SK-N-SH (cell line): ENCODE measurements around the gene ZNF785. TPM values are rescaled to one million over a fixed set of nuclear protein-coding genes. Genes with fewer than 3 reads are reported as not detected.

Experiments used
- CTCF ChIA-PET: fragments of 300-600, 350-600 bp; formaldehyde crosslinking; extraction: SDS; loops from one replicate; lab custom pipeline; 2021; lab: Yijun Ruan, JAX
- POLR2A ChIA-PET: fragments of 350-600 bp; sonication (Branson Sonifier 250); formaldehyde crosslinking; extraction: SDS; loops from one replicate; lab custom pipeline; 2020; ENCODE audit warnings: antibody characterized with exemption, inconsistent platforms; lab: Yijun Ruan, JAX
- DNase-seq: peaks from one replicate; pipeline ENCODE4 v3.0.0; 2012
- H2AFZ ChIP-seq: fragments of 200-600 bp; sonication (generic); 2 replicates; pipeline ENCODE4 v1.8.1; 2016; ENCODE audit warnings: antibody characterized with exemption, mild to moderate bottlenecking, low read depth
- H3F3A ChIP-seq: fragments of 200-600 bp; sonication (generic); replicated peaks from 2 replicates; pipeline ENCODE3; 2016; ENCODE audit warnings: antibody characterized with exemption, mild to moderate bottlenecking; ENCODE audit not compliant: insufficient read depth
- H3K27ac ChIP-seq, 2 experiments: fragments of 200-500 bp in 1 of 2; fragments of 200-600 bp in 1 of 2; sonication (Bioruptor generic) in 1 of 2; sonication (generic), shearing (Covaris generic) in 1 of 2; 2 replicates each; pipeline versions ENCODE4 v1.5.1 to v1.6.1; 2014 to 2016; ENCODE audit warnings: low read depth in 2 of 2, inconsistent platforms in 1 of 2, low read length in 1 of 2, mild to moderate bottlenecking in 1 of 2, mixed read lengths in 1 of 2
- H3K27me3 ChIP-seq: fragments of 200-600 bp; sonication (generic), shearing (Covaris generic); 2 replicates; pipeline ENCODE4 v1.6.1; 2016; ENCODE audit warnings: mixed run types; ENCODE audit not compliant: insufficient read depth
- H3K36me3 ChIP-seq, 2 experiments: fragments of 200-500 bp in 1 of 2; fragments of 200-600 bp in 1 of 2; sonication (Bioruptor generic) in 1 of 2; sonication (generic) in 1 of 2; replicated peaks in 1 of 2; 2 replicates each; pipeline versions ENCODE3 to v1.5.1; 2014 to 2016; ENCODE audit warnings: low read length in 1 of 2, mild to moderate bottlenecking in 1 of 2; ENCODE audit not compliant: insufficient read depth in 2 of 2, control insufficient read depth in 1 of 2
- H3K4me1 ChIP-seq, 2 experiments: fragments of 200-500 bp in 1 of 2; fragments of 200-600 bp in 1 of 2; sonication (Bioruptor generic) in 1 of 2; sonication (generic), shearing (Covaris generic) in 1 of 2; 2 replicates each; pipeline versions ENCODE4 v1.5.1 to v1.6.1; 2014 to 2016; ENCODE audit warnings: low read depth in 1 of 2, low read length in 1 of 2, mixed run types in 1 of 2; ENCODE audit not compliant: insufficient read depth in 2 of 2, control insufficient read depth in 1 of 2
- H3K4me2 ChIP-seq: fragments of 200-600 bp; sonication (generic), shearing (Covaris generic); 2 replicates; pipeline ENCODE4 v1.6.1; 2017; ENCODE audit warnings: mixed run types
- H3K4me3 ChIP-seq, 2 experiments: fragments of 200-500 bp in 1 of 2; fragments of 200-600 bp in 1 of 2; sonication (Bioruptor generic) in 1 of 2; sonication (generic), shearing (Covaris generic) in 1 of 2; 2 replicates each; pipeline versions ENCODE4 v1.5.1 to v1.8.1; 2014 to 2016; ENCODE audit warnings: low read depth in 2 of 2, inconsistent platforms in 1 of 2, low read length in 1 of 2, mild to moderate bottlenecking in 1 of 2, mixed read lengths in 1 of 2, moderate library complexity in 1 of 2
- H3K79me2 ChIP-seq: fragments of 200-600 bp; sonication (generic); 2 replicates; pipeline ENCODE4 v1.8.1; 2017; ENCODE audit warnings: mild to moderate bottlenecking; ENCODE audit not compliant: insufficient read depth
- H3K9ac ChIP-seq: fragments of 200-600 bp; sonication (generic); 2 replicates; pipeline ENCODE4 v1.6.1; 2017; ENCODE audit warnings: mixed run types
- H3K9me2 ChIP-seq: fragments of 200-600 bp; sonication (generic); 2 replicates; pipeline ENCODE4 v1.6.1; 2017; ENCODE audit warnings: mixed run types
- H3K9me3 ChIP-seq: fragments of 200-600 bp; sonication (generic); 2 replicates; pipeline ENCODE4 v1.6.1; 2017; ENCODE audit warnings: mixed run types, mild to moderate bottlenecking, moderate library complexity
- H4K20me1 ChIP-seq: fragments of 200-600 bp; sonication (generic); 2 replicates; pipeline ENCODE4 v1.6.1; 2017; ENCODE audit warnings: mild to moderate bottlenecking, mixed run types; ENCODE audit not compliant: insufficient read depth
- ELF1 ChIP-seq: IDR thresholded peaks from 2 replicates; pipeline ENCODE4 v1.4.0; 2012
- EP300 ChIP-seq, 2 experiments: IDR thresholded peaks; 2 replicates each; pipeline versions ENCODE4 v1.4.0 to v1.6.1; 2012; ENCODE audit warnings: borderline replicate concordance in 1 of 2, low read depth in 1 of 2, low read length in 1 of 2
- EZH2phosphoT487 ChIP-seq: fragments of 200-600 bp; sonication (generic); IDR thresholded peaks from 2 replicates; pipeline ENCODE4 v1.6.1; 2017; ENCODE audit warnings: low read depth, mixed run types, mild to moderate bottlenecking, antibody characterized with exemption, moderate library complexity, borderline replicate concordance
- FOSL2 ChIP-seq: IDR thresholded peaks from 2 replicates; pipeline ENCODE4 v1.4.0; 2012; ENCODE audit warnings: low read depth, mild to moderate bottlenecking, moderate library complexity, borderline replicate concordance
- GATA2 ChIP-seq: sonication (generic); formaldehyde crosslinking; IDR thresholded peaks from 2 replicates; pipeline ENCODE4 v1.5.0; 2020; ENCODE audit warnings: mild to moderate bottlenecking, missing genetic modification reagents
- JUND ChIP-seq: IDR thresholded peaks from 2 replicates; pipeline ENCODE4 v1.4.0; 2012
- MXI1 ChIP-seq: IDR thresholded peaks from 2 replicates; pipeline ENCODE4 v1.6.1; 2012; ENCODE audit warnings: mild to moderate bottlenecking, low read depth, low read length, improper control_type of control experiment
- NFIC ChIP-seq: IDR thresholded peaks from 2 replicates; pipeline ENCODE4 v1.4.0; 2012; ENCODE audit warnings: borderline replicate concordance
- PBX3 ChIP-seq: IDR thresholded peaks from 2 replicates; pipeline ENCODE4; 2012
- POLR2AphosphoS5 ChIP-seq: IDR thresholded peaks from 2 replicates; pipeline ENCODE4 v1.6.1; 2012; ENCODE audit warnings: low read depth, low read length
- RFX5 ChIP-seq: IDR thresholded peaks from 2 replicates; pipeline ENCODE4 v1.6.1; 2012; ENCODE audit warnings: mild to moderate bottlenecking, improper control_type of control experiment, low read length
- SIN3A ChIP-seq: IDR thresholded peaks from 2 replicates; pipeline ENCODE4 v1.6.1; 2012; ENCODE audit warnings: low read depth, mild to moderate bottlenecking, low read length, moderate library complexity, borderline replicate concordance
- SMC3 ChIP-seq: IDR thresholded peaks from 2 replicates; pipeline ENCODE4 v1.6.1; 2012; ENCODE audit warnings: low read depth, low read length, improper control_type of control experiment
- TEAD4 ChIP-seq: IDR thresholded peaks from 2 replicates; pipeline ENCODE4 v1.4.0; 2012; ENCODE audit warnings: mild to moderate bottlenecking, borderline replicate concordance; ENCODE audit not compliant: insufficient read depth
- ZBTB33 ChIP-seq: IDR thresholded peaks from 2 replicates; pipeline ENCODE4 v1.4.0; 2012; ENCODE audit warnings: low read depth, borderline replicate concordance
- WGBS: methylation state at CpG from one replicate; pipeline ENCODE4 v1.1.6; 2017; ENCODE audit warnings: low lambda C conversion rate; 5-methylcytosine and 5-hydroxymethylcytosine counted together
- polyA plus RNA-seq, 3 experiments: library from polyadenylated mRNA; depleted of rRNA; stranded (reverse); fragments of >200 nt; gene quantifications; 2 replicates each; pipeline ENCODE4 v1.2.3, GENCODE V29; 2012
- TF ChIP-seq, protein P1 (sequence below): IDR thresholded peaks from 2 replicates; pipeline ENCODE4 v1.6.1; 2012; ENCODE audit warnings: mild to moderate bottlenecking, low read depth, low read length, moderate library complexity
- TF ChIP-seq, protein P2 (sequence below): IDR thresholded peaks from 2 replicates; pipeline ENCODE4 v1.4.0; 2012; ENCODE audit warnings: low read depth, borderline replicate concordance

ZNF785 gene
- polyA plus RNA-seq, 1 of the 3 experiments (the other 2 are of a cell fraction) = 8.8 TPM

GRCh38 chr16:30588651-30589050 lies 3.2 kb upstream of the ZNF785 start:
- 89% methylated on average over 2 of the region's 2 CpGs for WGBS
- TF ChIP-seq POLR2AphosphoS5 (no peak), MXI1 (no peak), FOSL2 (no peak), EP300 (IDR thresholded peaks at IDR 0.05; ENCODE audit: borderline replicate concordance in 1 of 2, low read depth in 1 of 2, low read length in 1 of 2) (no peak), RFX5 (no peak), ZBTB33 (no peak), NFIC (no peak), PBX3 (no peak), TEAD4 (no peak), SMC3 (no peak), JUND (no peak), SIN3A (no peak), ELF1 (no peak), EZH2phosphoT487 (no peak), GATA2 (no peak)
- TF ChIP-seq, protein P1, sequence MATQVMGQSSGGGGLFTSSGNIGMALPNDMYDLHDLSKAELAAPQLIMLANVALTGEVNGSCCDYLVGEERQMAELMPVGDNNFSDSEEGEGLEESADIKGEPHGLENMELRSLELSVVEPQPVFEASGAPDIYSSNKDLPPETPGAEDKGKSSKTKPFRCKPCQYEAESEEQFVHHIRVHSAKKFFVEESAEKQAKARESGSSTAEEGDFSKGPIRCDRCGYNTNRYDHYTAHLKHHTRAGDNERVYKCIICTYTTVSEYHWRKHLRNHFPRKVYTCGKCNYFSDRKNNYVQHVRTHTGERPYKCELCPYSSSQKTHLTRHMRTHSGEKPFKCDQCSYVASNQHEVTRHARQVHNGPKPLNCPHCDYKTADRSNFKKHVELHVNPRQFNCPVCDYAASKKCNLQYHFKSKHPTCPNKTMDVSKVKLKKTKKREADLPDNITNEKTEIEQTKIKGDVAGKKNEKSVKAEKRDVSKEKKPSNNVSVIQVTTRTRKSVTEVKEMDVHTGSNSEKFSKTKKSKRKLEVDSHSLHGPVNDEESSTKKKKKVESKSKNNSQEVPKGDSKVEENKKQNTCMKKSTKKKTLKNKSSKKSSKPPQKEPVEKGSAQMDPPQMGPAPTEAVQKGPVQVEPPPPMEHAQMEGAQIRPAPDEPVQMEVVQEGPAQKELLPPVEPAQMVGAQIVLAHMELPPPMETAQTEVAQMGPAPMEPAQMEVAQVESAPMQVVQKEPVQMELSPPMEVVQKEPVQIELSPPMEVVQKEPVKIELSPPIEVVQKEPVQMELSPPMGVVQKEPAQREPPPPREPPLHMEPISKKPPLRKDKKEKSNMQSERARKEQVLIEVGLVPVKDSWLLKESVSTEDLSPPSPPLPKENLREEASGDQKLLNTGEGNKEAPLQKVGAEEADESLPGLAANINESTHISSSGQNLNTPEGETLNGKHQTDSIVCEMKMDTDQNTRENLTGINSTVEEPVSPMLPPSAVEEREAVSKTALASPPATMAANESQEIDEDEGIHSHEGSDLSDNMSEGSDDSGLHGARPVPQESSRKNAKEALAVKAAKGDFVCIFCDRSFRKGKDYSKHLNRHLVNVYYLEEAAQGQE = no peak
- TF ChIP-seq, protein P2, sequence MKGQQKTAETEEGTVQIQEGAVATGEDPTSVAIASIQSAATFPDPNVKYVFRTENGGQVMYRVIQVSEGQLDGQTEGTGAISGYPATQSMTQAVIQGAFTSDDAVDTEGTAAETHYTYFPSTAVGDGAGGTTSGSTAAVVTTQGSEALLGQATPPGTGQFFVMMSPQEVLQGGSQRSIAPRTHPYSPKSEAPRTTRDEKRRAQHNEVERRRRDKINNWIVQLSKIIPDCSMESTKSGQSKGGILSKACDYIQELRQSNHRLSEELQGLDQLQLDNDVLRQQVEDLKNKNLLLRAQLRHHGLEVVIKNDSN = no peak
- no peaks in the 10 kb centered on the region for H3K27me3 ChIP-seq
- H3K9me2 ChIP-seq = no peaks in the 10 kb centered on the region
- no peak overlapping the region for H3K4me3 ChIP-seq
- no peaks in the 10 kb centered on the region for H3F3A ChIP-seq
- H4K20me1 ChIP-seq = no peaks in the 10 kb centered on the region
- no peak overlapping the region for H3K9ac ChIP-seq
- no peak overlapping the region for H3K27ac ChIP-seq
- H3K79me2 ChIP-seq = peaks cover 38% of the 10 kb centered on the region
- H2AFZ ChIP-seq = no peak overlapping the region
- POLR2A ChIA-PET = no interaction called here
- H3K4me1 ChIP-seq = peaks cover 0 to 4% of the 10 kb centered on the region in 2 experiments; a peak in 1 of 4 replicates
- CTCF ChIA-PET = interaction anchor here (2.4 kb wide), 1 partner anchor 9 kb away, joined by 8 read pairs; no protein-coding TSS in a partner anchor
- H3K4me2 ChIP-seq = no peak overlapping the region
- peaks cover 0 to under 1% of the 10 kb centered on the region in 2 experiments for H3K36me3 ChIP-seq
- DNase-seq = no peak
- H3K9me3 ChIP-seq = no peaks in the 10 kb centered on the region
